ENCODE measurements around the gene CEP57L1. TPM values are rescaled to one million over a fixed set of nuclear protein-coding genes. Genes with fewer than 3 reads are reported as not detected.
"Not testable (repeated sequence)": the region's sequence is repeated elsewhere in the genome, so short reads cannot be mapped to it uniquely, and the experiment has no call there.

CEP57L1 gene
- total RNA-seq, 1 donor from 2014 or later: 22.7 TPM

DNA sequence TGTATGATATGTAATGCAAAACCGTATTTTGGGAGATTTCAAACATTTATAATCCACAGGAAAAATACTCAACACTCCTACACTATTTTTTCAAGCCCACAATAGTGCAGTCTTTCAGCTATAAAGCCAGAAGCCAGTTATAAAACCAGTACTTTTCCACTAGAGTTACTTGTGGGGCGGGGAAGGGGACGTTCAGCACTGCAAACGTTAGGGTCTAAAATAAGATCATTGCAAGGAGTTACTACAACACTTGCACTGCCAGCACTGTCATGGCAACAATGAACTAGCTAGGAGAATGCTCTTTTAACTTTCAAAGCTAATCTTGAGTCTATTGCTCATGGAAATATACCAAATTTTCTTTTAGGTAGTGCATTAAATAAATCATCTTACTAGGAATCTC lies 15.3 kb upstream of the CEP57L1 start:
- peaks cover 2% of the 10 kb centered on the region for H3K27me3 Mint-ChIP-seq (ENCODE audit: unreplicated experiment)
- H3K4me3 Mint-ChIP-seq (ENCODE audit: unreplicated experiment): no peak overlapping the region
- H3K9me3 Mint-ChIP-seq (ENCODE audit: unreplicated experiment): no peaks in the 10 kb centered on the region
- H3K4me1 Mint-ChIP-seq (ENCODE audit: low read depth, unreplicated experiment): peaks cover 4% of the 10 kb centered on the region
- no peak for DNase-seq
- no peaks in the 10 kb centered on the region for H3K36me3 Mint-ChIP-seq (ENCODE audit: unreplicated experiment)
- no peak overlapping the region for H3K27ac Mint-ChIP-seq (ENCODE audit: unreplicated experiment)
- TF ChIP-seq, protein P1, sequence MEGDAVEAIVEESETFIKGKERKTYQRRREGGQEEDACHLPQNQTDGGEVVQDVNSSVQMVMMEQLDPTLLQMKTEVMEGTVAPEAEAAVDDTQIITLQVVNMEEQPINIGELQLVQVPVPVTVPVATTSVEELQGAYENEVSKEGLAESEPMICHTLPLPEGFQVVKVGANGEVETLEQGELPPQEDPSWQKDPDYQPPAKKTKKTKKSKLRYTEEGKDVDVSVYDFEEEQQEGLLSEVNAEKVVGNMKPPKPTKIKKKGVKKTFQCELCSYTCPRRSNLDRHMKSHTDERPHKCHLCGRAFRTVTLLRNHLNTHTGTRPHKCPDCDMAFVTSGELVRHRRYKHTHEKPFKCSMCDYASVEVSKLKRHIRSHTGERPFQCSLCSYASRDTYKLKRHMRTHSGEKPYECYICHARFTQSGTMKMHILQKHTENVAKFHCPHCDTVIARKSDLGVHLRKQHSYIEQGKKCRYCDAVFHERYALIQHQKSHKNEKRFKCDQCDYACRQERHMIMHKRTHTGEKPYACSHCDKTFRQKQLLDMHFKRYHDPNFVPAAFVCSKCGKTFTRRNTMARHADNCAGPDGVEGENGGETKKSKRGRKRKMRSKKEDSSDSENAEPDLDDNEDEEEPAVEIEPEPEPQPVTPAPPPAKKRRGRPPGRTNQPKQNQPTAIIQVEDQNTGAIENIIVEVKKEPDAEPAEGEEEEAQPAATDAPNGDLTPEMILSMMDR (IDR thresholded peaks at IDR 0.05; ENCODE audit: partially characterized antibody, unreplicated experiment): no peak

DNA sequence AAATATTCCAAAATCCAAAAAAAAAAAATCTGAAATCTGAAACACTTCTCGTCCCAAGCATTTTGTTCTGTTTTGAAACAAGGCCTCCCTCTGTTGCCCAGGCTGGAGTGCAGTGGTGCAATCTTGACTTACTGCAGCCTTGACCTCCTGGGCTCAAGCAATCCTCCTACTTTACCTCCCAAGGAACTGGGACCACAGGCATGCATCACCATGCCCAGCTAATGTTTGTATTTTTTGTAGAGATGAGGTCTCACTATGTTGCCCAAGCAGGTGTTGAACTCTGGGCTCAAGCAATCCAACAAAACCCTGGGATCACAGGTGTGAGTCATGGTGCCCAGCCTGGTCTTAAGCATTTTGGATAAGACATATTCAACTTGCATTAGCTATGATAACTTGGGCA lies 14.3 kb upstream of the CEP57L1 start:
- H3K4me1 Mint-ChIP-seq (ENCODE audit: low read depth, unreplicated experiment): peaks cover 4% of the 10 kb centered on the region
- TF ChIP-seq, protein P1 (IDR thresholded peaks at IDR 0.05; ENCODE audit: partially characterized antibody, unreplicated experiment): no peak
- H3K27ac Mint-ChIP-seq (ENCODE audit: unreplicated experiment): no peak overlapping the region
- no peak for DNase-seq
- no peaks in the 10 kb centered on the region for H3K9me3 Mint-ChIP-seq (ENCODE audit: unreplicated experiment)
- H3K27me3 Mint-ChIP-seq (ENCODE audit: unreplicated experiment): peaks cover 2% of the 10 kb centered on the region
- no peaks in the 10 kb centered on the region for H3K36me3 Mint-ChIP-seq (ENCODE audit: unreplicated experiment)
- H3K4me3 Mint-ChIP-seq (ENCODE audit: unreplicated experiment): no peak overlapping the region

DNA sequence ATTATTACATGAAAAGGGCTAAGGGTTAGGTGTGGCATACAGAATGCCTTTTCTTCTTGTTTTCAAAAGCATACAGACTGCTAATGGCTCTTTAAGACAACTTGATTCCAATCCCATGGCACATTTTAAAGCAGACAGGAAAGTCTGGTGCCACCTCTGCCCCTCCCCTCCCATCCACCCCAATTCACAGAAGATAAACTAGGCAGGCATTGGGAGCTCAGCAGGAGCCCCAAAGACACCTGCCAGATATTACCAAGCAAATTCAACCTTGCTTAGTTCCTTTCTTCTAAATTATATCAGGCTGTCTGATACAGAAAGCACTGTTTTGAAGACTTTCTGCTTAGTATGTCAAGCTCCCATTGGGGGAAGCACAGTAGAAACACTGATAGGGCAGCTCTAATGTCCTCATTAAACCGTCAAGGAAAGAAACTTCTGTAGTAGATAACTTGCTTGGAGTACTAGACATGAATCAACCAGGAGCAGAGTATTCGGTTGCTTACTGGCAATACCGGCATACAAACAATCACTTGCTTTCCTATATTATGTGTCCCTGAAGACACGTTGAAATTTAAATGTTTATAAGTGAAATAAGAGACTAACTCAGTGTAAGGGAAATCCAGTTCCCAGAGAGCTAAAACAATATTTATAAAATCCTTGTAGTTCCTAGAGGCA lies 13.7 kb upstream of the CEP57L1 start:
- Mint-ChIP-seq H3K36me3 (ENCODE audit: unreplicated experiment) (no peaks in the 10 kb centered on the region), H3K9me3 (ENCODE audit: unreplicated experiment) (no peaks in the 10 kb centered on the region), H3K4me1 (ENCODE audit: low read depth, unreplicated experiment) (peaks cover 4% of the 10 kb centered on the region), H3K27me3 (ENCODE audit: unreplicated experiment) (peaks cover 2% of the 10 kb centered on the region), H3K4me3 (ENCODE audit: unreplicated experiment) (no peak overlapping the region), H3K27ac (ENCODE audit: unreplicated experiment) (no peak overlapping the region)
- TF ChIP-seq, protein P1 (IDR thresholded peaks at IDR 0.05; ENCODE audit: partially characterized antibody, unreplicated experiment): no peak
- no peak for DNase-seq

DNA sequence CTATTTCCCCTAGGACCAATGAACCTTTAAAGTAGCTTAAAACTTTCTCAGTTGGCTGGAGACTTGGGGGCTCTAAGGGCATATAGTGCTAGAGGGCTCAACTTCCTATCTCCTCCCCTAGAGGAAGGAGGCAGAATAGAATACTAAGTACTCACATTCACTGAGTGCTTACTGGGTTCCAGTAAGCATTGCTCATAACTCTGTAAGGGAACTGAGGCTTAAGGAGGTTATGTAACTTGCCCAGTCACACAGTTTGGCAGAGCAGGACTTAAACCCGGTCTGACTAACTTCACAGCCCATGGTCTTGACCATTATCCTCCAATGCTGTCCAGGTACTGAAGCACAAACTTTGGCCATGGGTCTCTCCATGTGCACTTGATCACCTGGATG lies 13.1 kb upstream of the CEP57L1 start:
- no peak overlapping the region for H3K4me3 Mint-ChIP-seq (ENCODE audit: unreplicated experiment)
- H3K36me3 Mint-ChIP-seq (ENCODE audit: unreplicated experiment): no peaks in the 10 kb centered on the region
- no peak overlapping the region for H3K27ac Mint-ChIP-seq (ENCODE audit: unreplicated experiment)
- DNase-seq: no peak
- H3K27me3 Mint-ChIP-seq (ENCODE audit: unreplicated experiment): peaks cover 2% of the 10 kb centered on the region
- TF ChIP-seq, protein P1 (IDR thresholded peaks at IDR 0.05; ENCODE audit: partially characterized antibody, unreplicated experiment): no peak
- no peaks in the 10 kb centered on the region for H3K9me3 Mint-ChIP-seq (ENCODE audit: unreplicated experiment)
- peaks cover 4% of the 10 kb centered on the region for H3K4me1 Mint-ChIP-seq (ENCODE audit: low read depth, unreplicated experiment)

DNA sequence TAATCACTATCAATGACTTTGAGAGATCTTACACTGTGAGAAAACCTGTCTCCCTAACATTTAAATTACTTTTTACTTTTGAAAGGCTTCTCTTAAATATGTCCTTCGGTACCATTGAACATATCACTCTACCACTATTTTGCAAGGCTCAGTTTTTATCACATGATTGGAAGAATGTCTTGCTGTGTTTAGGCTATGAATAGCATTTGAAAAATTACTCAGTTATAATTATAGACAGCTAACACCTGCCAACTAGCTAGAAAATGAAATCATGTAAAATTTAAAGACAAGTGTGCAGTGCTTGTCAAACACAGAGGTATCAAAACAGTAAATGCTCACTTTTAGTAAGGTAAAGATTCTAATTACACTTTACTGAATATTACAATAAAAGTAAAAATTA lies 11.7 kb upstream of the CEP57L1 start:
- TF ChIP-seq, protein P1 (IDR thresholded peaks at IDR 0.05; ENCODE audit: partially characterized antibody, unreplicated experiment): no peak
- Mint-ChIP-seq H3K36me3 (ENCODE audit: unreplicated experiment) (no peaks in the 10 kb centered on the region), H3K9me3 (ENCODE audit: unreplicated experiment) (no peaks in the 10 kb centered on the region), H3K27me3 (ENCODE audit: unreplicated experiment) (peaks cover 2% of the 10 kb centered on the region), H3K4me1 (ENCODE audit: low read depth, unreplicated experiment) (peaks cover 8% of the 10 kb centered on the region), H3K27ac (ENCODE audit: unreplicated experiment) (no peak overlapping the region), H3K4me3 (ENCODE audit: unreplicated experiment) (no peak overlapping the region)
- DNase-seq: no peak

DNA sequence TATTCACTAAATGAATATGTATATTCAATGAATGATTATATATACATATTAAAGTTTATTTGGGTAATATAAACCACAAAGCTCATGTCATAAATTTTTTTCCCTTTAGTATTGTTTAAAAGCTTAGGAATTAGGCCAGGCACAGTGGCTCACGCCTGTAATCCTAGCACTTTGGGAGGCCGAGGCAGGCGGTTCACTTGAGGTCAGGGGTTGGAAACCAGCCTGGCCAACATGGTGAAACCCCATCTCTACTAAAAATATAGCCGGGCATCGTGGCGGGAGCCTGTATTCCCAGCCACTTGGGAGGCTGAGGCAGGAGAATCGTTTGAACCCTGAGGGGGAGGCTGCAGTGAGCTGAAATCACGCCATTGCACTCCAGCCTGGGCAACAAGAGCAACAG lies 11.2 kb upstream of the CEP57L1 start:
- H3K4me3 Mint-ChIP-seq (ENCODE audit: unreplicated experiment); DNase-seq; H3K9me3 Mint-ChIP-seq (ENCODE audit: unreplicated experiment); H3K36me3 Mint-ChIP-seq (ENCODE audit: unreplicated experiment); H3K27me3 Mint-ChIP-seq (ENCODE audit: unreplicated experiment); H3K27ac Mint-ChIP-seq (ENCODE audit: unreplicated experiment): not testable (repeated sequence)
- peaks cover 13% of the 10 kb centered on the region for H3K4me1 Mint-ChIP-seq (ENCODE audit: low read depth, unreplicated experiment)
